Measurements from ENCODE around the gene PSMA3. TPM values are rescaled to one million over a fixed set of nuclear protein-coding genes. Genes with fewer than 3 reads are reported as not detected.

PSMA3 gene
- polyA plus RNA-seq, 3 donors = 59.9 to 170 (median 147) TPM

- Histone ChIP-seq H3K27me3 (ENCODE audit: control insufficient read depth in 2 of 2, insufficient read depth in 2 of 2, low read length in 2 of 2) (no peaks in the 10 kb centered on the region), H3K36me3 (replicated peaks in 1 of 2; ENCODE audit: control insufficient read depth in 1 of 2, insufficient read depth in 2 of 2, low read length in 2 of 2) (peaks cover 70 to 90% of the 10 kb centered on the region in 2 donors), H2AFZ (ENCODE audit: insufficient read depth, low read depth, low read length, poor library complexity, severe bottlenecking) (no peak overlapping the region), H3K27ac (ENCODE audit: low read depth in 1 of 2, low read length in 2 of 2) (no peak overlapping the region), H4K20me1 (ENCODE audit: insufficient read depth, low read length) (peaks cover 100% of the 10 kb centered on the region), H3K9me3 (replicated peaks in 1 of 2; ENCODE audit: control insufficient read depth in 1 of 2, insufficient read depth in 1 of 2, low read length in 2 of 2) (no peaks in the 10 kb centered on the region), H3K9ac (ENCODE audit: insufficient read depth, low read length, poor library complexity, severe bottlenecking) (no peak overlapping the region), H3K4me1 (ENCODE audit: control insufficient read depth in 1 of 2, insufficient read depth in 2 of 2, low read length in 2 of 2) (peaks cover 5 to 11% of the 10 kb centered on the region in 2 donors), H3K4me3 (replicated peaks in 1 of 3; ENCODE audit: low read depth in 2 of 3, low read length in 3 of 3) (no peak overlapping the region), H3K79me2 (ENCODE audit: insufficient read depth, low read length) (peaks cover 100% of the 10 kb centered on the region), H3K4me2 (replicated peaks; ENCODE audit: extremely low read depth, low read length, poor library complexity, severe bottlenecking) (no peak overlapping the region)
- Mint-ChIP-seq H3K9me3 (peaks cover 0 to 1% (median 0%) of the 10 kb centered on the region in 7 donors), H3K4me3 (no peak overlapping the region), H3K36me3 (peaks cover 72 to 86% of the 10 kb centered on the region in 2 donors), H3K4me1 (peaks cover 13% of the 10 kb centered on the region), H3K27ac (peak overlapping the region in 1 of 7 donors; percentile 63), H3K27me3 (ENCODE audit: low read depth in 3 of 3) (no peaks in the 10 kb centered on the region)
- TF ChIP-seq, protein P1, sequence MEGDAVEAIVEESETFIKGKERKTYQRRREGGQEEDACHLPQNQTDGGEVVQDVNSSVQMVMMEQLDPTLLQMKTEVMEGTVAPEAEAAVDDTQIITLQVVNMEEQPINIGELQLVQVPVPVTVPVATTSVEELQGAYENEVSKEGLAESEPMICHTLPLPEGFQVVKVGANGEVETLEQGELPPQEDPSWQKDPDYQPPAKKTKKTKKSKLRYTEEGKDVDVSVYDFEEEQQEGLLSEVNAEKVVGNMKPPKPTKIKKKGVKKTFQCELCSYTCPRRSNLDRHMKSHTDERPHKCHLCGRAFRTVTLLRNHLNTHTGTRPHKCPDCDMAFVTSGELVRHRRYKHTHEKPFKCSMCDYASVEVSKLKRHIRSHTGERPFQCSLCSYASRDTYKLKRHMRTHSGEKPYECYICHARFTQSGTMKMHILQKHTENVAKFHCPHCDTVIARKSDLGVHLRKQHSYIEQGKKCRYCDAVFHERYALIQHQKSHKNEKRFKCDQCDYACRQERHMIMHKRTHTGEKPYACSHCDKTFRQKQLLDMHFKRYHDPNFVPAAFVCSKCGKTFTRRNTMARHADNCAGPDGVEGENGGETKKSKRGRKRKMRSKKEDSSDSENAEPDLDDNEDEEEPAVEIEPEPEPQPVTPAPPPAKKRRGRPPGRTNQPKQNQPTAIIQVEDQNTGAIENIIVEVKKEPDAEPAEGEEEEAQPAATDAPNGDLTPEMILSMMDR (IDR thresholded peaks at IDR 0.05) = no peak
- no CpG with 5 or more reads among the region's 5 CpGs for WGBS (ENCODE audit: insufficient coverage)
- DNase-seq = no peak
- intact Hi-C loops (cut with micrococcal nuclease) = loop anchor here in 1 of 2 donors (10.0 kb wide), 1 partner anchor 133 kb away; the partner anchor contains the start of genes KIAA0586 and TIMM9
Measured at GRCh38 chr14:58291646-58292045, 47.0 kb downstream of the PSMA3 start.

DNA sequence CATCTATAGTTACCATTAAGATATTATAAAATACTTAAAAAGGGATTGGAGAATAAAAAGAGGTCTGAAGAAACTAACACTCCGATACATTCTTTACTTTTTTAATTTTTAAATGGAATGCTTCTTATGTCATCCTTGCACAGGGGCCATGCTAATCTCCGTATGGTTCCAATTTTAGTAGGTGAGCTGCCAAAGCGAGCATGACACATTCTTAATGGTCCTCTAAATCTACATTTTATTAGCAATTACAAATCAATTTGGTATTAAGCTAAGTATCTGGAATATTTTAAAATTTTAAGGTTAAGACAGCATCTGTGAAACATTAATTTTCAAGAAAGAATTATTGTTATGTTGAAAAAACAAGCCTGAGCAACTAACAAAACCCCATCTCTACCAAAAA, 47.5 kb downstream of the PSMA3 start:
- H3K9me3 ChIP-seq (replicated peaks in 1 of 2; ENCODE audit: control insufficient read depth in 1 of 2, insufficient read depth in 1 of 2, low read length in 2 of 2) = no peaks in the 10 kb centered on the region
- intact Hi-C loops (cut with micrococcal nuclease) = loop anchor here in 1 of 2 donors (10.0 kb wide), 1 partner anchor 133 kb away; the partner anchor contains the start of genes KIAA0586 and TIMM9
- peaks cover 100% of the 10 kb centered on the region for H4K20me1 ChIP-seq (ENCODE audit: insufficient read depth, low read length)
- peaks cover 67 to 85% of the 10 kb centered on the region in 2 donors for H3K36me3 ChIP-seq (replicated peaks in 1 of 2; ENCODE audit: control insufficient read depth in 1 of 2, insufficient read depth in 2 of 2, low read length in 2 of 2)
- Mint-ChIP-seq H3K36me3 (peaks cover 68 to 81% of the 10 kb centered on the region in 2 donors), H3K4me3 (no peak overlapping the region), H3K9me3 (peaks cover 0 to 1% (median 0%) of the 10 kb centered on the region in 7 donors), H3K4me1 (peaks cover 19% of the 10 kb centered on the region), H3K27me3 (ENCODE audit: low read depth in 3 of 3) (no peaks in the 10 kb centered on the region), H3K27ac (no peak overlapping the region)
- no peak for DNase-seq
- TF ChIP-seq, protein P1 (IDR thresholded peaks at IDR 0.05) = no peak
- no CpG with 5 or more reads among the region's 3 CpGs for WGBS (ENCODE audit: insufficient coverage)
- H3K4me3 ChIP-seq (replicated peaks in 1 of 3; ENCODE audit: low read depth in 2 of 3, low read length in 3 of 3) = no peak overlapping the region
- peaks cover 8 to 16% of the 10 kb centered on the region in 2 donors for H3K4me1 ChIP-seq (ENCODE audit: control insufficient read depth in 1 of 2, insufficient read depth in 2 of 2, low read length in 2 of 2)
- H3K27ac ChIP-seq (ENCODE audit: low read depth in 1 of 2, low read length in 2 of 2) = no peak overlapping the region
- H3K4me2 ChIP-seq (replicated peaks; ENCODE audit: extremely low read depth, low read length, poor library complexity, severe bottlenecking) = no peak overlapping the region
- no peak overlapping the region for H3K9ac ChIP-seq (ENCODE audit: insufficient read depth, low read length, poor library complexity, severe bottlenecking)
- H2AFZ ChIP-seq (ENCODE audit: insufficient read depth, low read depth, low read length, poor library complexity, severe bottlenecking) = no peak overlapping the region
- H3K27me3 ChIP-seq (ENCODE audit: control insufficient read depth in 2 of 2, insufficient read depth in 2 of 2, low read length in 2 of 2) = no peaks in the 10 kb centered on the region
- peaks cover 100% of the 10 kb centered on the region for H3K79me2 ChIP-seq (ENCODE audit: insufficient read depth, low read length)

Measured in CD14-positive monocyte (primary cell).